Iris pigment epithelial cell (primary cell): ENCODE data around the gene SLC6A17.

ENCODE experiments used
- DNase-seq: peaks from one replicate; pipeline ENCODE4 v3.0.0-alpha.2; 2011; ENCODE audit warnings: low read depth

The SLC6A17 gene

GRCh38 chr1:110223127-110223526, 72.8 kb downstream of the SLC6A17 start:
- no peak for DNase-seq

DNA sequence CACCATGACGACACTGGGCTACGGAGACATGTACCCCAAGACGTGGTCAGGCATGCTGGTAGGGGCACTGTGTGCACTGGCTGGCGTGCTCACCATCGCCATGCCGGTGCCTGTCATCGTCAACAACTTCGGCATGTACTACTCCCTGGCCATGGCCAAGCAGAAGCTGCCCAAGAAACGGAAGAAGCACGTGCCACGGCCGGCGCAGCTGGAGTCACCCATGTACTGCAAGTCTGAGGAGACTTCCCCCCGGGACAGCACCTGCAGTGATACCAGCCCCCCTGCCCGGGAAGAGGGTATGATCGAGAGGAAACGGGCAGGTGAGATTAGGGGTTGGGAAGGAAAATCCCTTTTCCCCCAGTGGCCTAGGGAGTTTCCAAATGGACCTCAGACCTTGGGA, 73.3 kb downstream of the SLC6A17 start:
- DNase-seq, result no peak

DNA sequence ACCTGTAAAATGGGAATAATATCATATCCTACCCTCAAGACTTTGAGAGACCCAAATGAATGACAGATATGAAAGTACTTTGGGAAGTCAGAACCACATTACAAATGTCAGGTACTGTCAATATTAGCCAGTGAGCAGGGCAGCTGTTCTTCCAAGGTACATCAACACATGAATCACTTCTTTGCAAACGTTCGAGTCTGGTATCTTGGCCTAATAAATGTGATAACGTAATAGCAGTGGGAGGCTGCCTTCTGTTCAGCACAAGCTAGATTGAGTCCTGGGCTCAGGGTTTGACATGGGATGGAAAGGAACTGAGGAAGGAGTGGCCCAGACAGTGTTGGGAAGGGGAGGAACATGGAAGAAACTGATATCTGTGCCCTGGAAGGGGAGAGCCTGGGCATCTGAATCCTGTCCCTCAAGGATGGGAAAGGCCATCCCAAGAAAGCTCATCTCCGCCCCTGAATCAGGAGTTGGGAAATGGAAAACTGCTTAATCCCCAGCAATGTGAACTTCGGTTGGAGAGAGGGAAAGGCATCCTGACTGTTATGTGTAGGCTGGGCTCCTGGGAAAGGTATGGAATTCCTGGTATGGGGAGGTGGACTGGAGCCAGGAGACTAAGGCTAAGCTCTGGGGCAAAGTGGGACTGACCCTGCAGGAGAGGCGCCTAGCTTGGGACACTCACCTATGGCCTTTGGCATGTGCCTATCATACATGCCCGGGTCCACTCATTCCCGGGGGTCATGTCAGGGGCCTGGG, 74.1 kb downstream of the SLC6A17 start:
- DNase-seq, result no peak

DNA sequence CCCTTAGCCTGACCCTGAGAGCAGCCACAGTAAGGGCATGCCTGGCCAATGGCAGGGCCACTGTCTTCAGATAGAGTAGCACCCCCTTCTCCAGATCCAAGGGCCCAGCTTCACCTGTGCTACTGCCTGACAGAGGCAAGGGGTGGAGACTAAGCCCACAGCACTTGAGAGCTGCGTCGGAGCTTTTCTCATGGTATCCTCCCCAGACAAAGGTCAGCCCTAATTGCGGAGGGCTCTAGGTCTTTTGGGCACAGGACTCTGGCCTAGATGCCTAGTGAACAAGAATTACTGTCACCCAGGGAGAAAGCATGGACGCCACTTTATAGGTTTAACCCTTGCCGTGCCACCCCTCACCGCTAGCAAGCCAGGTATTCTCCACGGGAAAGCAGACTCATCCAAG, 74.9 kb downstream of the SLC6A17 start:
- no peak for DNase-seq

DNA sequence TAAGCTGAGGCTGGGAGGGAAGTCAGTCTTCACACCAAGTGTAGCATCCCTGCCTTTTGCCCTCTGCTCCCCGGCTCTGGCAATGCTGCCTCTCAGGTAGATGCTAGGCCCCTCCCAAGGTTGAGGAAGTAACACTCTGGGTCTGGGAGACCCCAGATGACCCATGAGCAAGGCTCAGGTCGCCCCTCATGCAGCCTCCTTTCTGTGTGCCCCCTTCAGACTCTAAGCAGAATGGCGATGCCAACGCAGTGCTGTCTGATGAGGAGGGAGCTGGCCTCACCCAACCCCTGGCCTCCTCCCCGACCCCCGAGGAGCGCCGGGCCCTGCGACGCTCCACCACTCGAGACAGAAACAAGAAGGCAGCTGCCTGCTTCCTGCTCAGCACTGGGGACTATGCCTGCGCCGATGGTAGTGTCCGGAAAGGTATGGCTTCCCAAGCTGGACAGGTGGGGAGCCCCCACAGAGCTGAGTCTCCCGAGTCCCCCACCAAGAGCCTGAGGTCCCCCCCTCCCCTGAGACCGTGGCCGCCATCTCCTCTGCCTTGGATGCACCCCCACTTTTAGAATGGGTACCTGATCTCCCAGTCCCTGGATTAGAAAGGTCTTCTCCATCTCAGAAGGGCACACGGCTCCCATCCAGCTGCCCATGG, 75.6 kb downstream of the SLC6A17 start:
- DNase-seq, result no peak

DNA sequence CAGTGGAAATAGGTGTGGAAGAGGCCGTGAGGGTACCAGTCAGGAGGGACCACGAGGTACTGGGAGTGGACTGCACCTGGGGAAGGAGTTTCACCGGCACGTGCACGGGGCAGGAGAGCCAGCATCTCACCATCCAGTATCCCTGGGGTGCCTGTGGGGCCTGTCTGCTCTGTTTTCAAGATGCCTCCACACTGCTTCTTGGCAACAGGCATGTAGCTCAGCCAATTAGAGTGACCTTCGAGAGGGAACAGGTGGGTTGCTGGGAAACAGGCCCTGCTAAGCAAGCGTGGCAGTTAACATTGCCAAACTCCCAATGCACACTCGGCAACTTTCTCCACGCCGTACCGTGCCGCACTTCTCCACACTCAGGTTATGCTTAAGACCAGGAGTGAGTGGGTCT, 77.5 kb downstream of the SLC6A17 start:
- DNase-seq, result no peak

GRCh38 chr1:110228381-110228780, 78.1 kb downstream of the SLC6A17 start:
- DNase-seq, result no peak

GRCh38 chr1:110228869-110229268, 78.6 kb downstream of the SLC6A17 start:
- no peak for DNase-seq

GRCh38 chr1:110229348-110230001, 79.2 kb downstream of the SLC6A17 start:
- no peak for DNase-seq

DNA sequence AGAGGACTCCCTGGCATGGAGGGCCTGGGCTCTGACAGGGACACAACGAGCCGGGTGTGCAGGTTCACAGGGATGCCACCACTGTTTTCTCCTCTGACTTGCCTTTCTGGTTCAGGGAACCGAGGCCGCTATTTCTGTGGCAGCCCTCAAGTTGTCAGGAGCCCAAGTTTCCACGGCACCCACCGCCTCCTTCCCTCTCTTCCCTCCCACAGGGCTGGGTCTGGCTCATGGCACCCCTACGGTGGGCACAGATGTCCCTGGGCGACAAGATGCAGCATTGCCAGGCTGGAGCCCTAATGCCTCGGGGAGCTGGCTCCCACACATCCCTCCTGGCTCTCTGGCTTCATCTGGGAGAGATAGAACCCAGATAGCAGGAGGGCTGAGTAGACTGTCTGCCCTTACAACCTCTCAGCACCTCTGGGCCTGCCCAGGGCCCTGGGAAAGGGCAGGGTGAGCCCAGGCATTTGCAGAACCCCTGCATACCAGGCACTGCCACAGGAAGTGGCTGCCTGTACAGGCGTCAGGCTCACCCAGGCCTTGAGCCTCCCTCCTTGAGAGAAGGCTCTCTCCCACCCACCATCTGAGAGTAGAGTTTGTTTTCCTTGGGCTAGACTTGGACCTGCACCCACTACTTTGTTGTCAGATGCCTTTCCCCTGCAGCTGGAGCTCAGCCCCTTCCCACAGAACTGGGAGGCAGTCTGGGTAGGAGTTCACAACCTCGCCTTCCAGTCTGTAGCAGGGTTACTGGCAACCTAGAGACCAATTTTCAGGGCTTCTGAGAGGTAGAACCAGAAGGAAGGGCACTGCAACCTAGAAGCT, 80.3 kb downstream of the SLC6A17 start:
- DNase-seq, result no peak

DNA sequence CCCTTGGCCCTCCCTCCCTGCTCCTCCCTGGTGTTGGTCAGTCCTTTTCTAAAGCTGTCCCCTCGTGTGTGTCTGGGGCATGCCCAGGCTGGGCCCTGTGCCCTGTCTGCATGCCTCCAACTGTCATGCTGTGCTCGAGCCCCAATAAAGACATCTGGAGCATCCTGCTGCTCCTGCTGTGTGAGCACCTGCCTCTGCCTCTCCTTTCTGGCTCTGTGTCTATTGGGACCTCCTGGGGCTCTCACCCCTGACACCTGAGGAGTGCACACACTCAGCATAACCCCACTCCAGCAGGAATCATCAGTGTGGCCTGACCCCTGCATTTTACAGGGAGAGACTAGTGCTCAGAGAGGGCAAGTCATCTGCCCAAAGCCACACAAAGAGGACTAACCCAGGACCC, 83.6 kb downstream of the SLC6A17 start:
- DNase-seq, result no peak

GRCh38 chr1:110234691-110235090, 84.4 kb downstream of the SLC6A17 start:
- DNase-seq, result no peak

DNA sequence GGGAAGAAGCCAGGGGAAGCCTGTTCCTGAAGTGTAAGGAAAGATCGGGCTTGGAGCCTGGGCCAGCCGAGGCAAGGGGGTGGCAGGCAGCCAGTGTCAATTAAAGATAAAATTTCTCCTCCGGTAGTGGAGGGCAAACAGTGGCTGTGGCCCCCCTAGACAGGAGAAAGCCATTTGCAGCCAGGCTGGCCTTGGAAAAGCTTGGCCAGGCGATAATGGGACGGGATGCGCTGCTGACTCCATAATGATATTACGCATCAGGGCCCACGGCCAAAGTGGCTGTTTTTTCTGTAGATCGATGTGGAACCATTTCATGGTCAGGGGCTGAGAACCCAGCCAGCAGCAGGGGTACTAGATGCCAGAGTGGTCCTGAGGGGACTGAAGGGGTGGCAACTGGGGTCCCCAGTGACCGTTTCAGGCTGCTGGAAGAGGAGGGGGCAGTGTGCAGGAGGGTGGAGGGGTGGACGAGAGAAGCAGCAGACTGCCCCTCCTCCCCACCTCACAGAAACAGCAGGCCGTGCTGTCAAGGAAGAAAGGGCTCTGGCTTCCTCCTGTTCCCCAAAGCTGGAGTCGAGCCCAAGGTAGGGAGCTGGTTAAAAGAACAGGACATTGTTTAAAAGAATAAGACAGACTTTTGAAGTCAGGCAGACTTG, 85.0 kb downstream of the SLC6A17 start:
- DNase-seq, result no peak

DNA sequence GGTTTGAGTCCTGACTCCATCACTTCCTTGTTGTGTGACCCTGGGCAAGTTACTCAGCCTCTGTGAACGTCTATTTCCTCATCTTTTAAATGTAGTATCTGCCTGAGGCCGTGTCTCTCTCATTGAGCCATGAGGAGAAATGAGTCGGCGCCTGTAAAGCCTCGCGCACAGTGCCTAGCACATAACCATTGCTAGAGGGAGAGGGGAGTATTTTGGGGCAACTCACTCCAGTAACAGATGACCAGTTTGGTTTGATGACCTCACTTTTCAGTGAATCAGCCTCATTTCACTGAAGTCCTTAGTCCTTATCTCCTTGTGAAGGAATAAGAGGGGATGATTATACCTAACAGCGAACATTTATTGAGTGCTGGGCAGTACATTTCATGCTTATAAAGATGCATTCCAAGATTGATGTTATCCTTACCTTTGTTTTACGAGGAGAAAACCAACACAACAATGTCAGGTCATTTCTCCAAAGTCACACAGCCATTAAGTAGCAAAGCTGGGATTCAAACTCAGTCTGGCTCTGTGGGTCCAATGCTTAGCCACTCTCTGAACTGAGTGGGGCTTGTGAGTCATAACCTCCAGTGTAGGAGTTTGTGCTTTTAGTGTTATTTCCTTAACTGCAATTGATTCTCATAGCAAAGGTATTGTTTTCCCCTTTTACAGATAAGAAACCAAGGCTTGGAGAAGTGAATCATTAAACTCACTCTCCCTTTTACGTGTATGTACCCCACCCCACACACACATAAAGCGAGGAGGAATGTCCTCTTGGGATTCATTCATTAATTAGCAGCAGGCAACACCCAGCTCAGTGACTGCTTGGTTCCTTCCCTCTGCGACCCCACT, 85.8 kb downstream of the SLC6A17 start:
- DNase-seq, result peak; percentile 79

DNA sequence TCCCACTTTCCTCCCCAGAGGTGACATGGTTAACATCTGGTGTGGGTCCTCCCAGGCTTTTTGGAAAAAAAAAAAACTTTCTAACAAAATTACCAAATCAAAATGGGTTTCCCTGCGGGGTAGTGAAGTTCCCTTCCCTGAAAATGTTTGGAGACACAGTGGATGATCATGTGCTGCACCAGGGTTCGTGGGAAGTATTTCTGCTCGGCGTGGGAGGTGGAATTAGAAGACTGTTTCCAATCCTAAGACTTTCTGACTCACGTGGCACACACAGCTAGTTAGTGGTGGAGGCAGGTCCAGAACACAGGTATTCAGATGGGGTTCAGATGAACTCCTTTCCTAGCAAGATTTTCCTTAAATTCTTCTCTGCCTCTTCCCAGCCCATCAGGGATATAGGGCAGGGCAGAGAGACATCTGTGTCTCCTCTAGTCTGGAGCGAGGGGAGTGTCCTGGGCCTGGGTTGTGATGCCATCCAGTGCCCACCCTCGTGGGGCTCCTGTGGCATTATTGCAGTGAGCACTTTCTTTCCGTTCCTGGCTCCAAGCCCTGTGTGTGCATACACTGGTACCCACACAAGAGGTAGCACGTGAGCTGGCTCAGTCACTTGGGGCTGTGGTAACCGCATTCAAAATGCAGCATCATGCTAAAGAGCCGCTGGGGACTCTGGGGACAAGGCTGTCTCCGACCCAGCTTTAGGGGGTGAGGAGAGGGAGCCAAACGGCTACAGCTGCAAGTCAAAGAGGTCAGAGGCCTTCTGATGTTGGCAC, 87.3 kb downstream of the SLC6A17 start:
- DNase-seq, result no peak

DNA sequence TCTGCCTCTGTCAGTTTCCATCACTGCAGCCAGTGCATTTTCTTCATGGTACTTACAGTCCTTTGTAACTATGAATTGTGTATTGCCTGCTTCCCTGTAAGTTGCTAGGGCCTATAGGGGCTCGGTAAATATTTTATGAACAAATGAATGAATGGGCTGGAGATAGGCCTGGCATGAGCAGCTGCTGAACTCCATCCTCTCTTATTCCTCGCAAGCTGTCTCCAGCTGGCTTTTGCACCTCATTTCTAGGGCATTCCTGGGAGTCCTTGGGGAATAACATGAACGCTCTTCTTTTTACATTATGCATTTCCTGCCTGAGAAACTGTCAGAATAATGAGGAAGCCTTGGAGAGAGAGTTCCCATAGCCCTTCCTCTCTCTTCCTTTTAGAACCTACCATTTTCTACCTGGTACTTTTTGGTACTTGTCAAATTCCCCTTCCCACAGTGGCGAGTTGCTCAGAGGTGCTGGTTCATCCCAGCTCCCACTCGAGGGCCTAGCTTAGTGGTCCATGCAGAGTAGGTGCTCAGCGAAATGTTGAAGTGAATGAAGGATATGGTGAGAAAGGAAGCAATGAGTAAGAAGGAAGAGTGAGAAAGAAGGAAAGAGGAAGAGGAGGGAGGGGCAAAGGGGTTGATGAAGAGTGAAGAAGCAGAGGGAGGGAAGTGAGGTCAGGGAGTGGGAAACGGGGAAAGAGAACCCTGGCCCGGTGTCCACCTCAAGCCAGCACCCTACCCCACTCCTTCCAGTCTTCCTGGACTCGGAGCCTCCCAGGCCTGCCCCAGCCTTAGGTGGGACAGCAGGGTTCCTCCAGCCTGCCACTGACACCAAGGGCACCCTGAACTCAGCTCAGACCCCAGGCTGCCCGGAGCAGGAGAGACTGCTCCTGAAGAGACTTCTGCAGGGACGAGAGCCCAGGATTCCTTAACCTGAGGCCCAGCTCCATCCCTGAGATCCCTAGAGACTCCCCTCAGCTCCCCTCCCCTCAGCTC, 89.4 kb downstream of the SLC6A17 start:
- no peak for DNase-seq

DNA sequence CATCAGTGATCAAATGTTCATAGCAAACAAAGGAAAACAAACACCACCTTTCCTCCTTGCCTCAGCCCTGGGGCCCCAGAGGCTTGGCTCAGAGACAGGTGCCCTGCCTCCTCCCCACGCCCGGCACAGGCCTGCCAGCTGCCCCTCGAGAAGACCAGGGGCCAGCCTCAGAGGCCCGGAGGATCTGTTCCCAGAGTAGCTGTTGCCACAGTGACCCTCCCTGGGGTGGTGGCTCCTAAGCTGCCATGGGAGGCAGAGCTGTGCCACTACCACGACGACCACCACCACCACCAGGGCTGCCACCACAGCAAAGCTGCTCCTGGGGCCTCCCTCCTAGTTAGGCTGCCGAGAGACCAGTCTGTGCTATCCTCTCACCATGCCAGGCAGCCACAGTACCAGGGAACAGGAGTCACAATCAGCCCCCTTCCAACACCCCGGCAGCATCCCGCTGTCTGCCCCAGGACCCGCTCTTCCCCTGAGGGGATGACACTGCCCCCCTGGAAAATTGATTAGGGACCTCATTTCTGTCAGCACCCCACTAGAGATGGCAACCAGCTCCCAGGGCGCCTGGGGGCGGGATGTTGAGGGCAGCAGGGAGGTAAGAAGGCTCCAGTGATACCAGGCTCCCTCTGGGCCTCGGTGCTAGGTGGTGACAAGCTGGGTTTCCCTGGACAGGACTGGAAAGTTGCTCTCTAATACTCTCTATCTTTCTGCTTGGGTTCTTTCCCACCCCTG, 90.3 kb downstream of the SLC6A17 start:
- DNase-seq, result no peak

- DNase-seq, result no peak
Observed at GRCh38 chr1:110241516-110241915, 91.2 kb downstream of the SLC6A17 start.
